ENCODE measurements around the gene MRPL17.

DNA sequence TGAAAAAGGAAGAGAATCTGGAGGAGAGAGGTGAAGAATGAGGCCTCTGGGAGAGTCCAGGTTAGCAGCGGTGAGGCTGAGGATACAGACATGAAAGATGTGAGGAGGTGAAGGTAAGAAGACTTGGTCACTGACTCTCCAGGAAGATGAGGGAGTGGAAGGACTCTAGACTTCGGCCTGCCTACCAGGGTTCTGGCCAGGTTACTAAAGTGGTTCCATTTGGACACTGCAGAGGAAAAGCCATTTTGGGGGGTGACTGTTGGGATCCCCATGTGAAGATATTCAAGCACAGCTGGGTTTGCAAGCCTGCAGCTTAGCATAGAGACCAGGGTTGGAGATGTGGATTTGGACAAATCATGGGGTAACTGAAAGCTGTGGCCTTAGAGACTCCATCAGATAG is 35.3 kb downstream of the MRPL17 start:
- TF ChIP-seq, protein P1, sequence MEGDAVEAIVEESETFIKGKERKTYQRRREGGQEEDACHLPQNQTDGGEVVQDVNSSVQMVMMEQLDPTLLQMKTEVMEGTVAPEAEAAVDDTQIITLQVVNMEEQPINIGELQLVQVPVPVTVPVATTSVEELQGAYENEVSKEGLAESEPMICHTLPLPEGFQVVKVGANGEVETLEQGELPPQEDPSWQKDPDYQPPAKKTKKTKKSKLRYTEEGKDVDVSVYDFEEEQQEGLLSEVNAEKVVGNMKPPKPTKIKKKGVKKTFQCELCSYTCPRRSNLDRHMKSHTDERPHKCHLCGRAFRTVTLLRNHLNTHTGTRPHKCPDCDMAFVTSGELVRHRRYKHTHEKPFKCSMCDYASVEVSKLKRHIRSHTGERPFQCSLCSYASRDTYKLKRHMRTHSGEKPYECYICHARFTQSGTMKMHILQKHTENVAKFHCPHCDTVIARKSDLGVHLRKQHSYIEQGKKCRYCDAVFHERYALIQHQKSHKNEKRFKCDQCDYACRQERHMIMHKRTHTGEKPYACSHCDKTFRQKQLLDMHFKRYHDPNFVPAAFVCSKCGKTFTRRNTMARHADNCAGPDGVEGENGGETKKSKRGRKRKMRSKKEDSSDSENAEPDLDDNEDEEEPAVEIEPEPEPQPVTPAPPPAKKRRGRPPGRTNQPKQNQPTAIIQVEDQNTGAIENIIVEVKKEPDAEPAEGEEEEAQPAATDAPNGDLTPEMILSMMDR (conservative IDR thresholded peaks at IDR 0.05 in 1 of 2, IDR thresholded peaks at IDR 0.05 in 1 of 2; ENCODE audit: low read depth in 1 of 2, low read length in 2 of 2): no peak
- no peak for TF ChIP-seq EZH2 (IDR thresholded peaks at IDR 0.05; ENCODE audit: low read length, missing control alignments)

All from fibroblast of lung (primary cell).